Medulla oblongata (tissue), 1 donor: ENCODE results near the gene SIPA1L2.

Source experiments
- DNase-seq: peaks from one replicate; pipeline ENCODE4 v3.0.0-alpha.2; 2015; ENCODE audit errors: extremely low spot score

Gene SIPA1L2

DNA sequence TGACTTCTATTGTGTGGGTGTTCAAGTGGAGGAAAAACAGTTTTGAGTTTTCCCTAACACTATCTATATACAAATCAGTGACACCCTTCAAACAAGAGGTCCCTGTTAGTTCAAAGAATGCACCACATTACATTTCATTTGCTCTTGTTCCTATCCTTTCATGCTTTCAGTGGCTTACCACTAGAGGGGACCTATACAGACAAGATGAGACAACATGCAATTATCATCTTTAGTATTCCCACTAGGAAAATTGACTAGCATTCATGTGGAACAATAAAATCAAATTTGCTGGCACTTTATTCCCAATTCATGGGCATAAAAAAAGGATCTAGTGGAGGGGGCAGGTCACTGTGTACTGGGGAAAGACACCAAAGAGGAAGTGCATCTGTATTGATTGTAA is 13.3 kb upstream of the SIPA1L2 start:
- no peak for DNase-seq

DNA sequence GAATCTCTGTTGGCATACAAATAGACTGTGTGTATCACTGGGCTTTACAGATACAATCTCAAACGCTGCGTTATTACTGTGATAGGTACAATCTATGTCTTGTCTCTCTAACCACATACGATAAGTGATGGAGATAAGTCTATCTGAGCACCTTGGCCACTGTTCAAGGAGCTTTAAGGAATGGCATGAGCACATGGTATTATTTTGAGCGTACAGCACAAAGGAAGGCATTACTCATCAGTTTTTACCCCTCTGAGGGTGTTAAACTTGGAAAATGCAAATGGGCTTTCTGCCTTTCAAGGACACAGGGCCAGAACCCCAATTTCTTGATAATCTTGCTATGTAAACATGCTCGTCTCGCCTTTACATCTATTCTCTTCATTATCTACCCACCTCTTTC is 11.6 kb upstream of the SIPA1L2 start:
- DNase-seq: no peak

DNA sequence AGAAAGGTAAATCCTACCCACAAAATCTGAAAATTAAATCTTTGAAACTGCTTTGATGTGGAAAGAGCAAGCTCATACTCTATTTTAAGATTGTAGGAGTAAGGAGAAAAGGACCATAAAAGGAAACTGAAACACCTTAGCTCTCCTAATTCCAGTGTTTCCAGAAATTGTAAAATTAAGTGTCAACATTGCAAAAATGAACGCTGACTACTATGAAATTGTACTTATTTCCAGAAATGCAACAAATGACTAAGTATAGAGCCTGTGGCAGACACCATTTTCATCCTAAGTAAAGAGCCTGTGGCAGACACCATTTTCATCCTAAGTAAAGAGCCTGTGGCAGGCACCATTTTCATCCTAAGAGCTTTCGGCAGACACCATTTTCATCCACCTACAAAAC is 6.9 kb upstream of the SIPA1L2 start:
- no peak for DNase-seq

DNA sequence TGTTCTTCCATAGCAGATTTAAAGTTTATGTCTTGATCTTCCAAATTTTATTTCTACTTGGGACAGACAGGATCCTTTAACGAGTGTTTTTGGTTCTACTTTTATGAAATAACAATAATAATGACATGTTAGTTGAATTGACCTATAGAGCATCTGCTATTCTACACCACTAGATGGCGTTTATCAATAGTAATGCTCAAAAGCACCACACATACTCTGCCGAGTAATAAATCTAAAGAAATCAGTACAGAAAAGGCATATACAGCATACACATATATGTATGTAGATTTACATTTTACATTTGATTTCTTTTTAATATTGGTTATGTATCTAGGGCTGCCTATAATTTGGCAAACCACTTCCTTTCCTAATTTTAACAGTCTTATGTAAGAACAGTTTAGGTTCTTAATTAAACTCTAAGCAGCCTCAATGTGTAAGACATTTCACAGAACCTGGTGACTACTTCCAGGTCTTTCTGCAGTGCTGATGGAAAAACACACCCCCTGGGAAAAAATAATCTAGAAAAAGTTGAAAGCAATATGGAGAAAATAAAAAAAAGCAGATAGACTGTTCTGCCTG is 5.9 kb upstream of the SIPA1L2 start:
- DNase-seq: peak; percentile 67

DNA sequence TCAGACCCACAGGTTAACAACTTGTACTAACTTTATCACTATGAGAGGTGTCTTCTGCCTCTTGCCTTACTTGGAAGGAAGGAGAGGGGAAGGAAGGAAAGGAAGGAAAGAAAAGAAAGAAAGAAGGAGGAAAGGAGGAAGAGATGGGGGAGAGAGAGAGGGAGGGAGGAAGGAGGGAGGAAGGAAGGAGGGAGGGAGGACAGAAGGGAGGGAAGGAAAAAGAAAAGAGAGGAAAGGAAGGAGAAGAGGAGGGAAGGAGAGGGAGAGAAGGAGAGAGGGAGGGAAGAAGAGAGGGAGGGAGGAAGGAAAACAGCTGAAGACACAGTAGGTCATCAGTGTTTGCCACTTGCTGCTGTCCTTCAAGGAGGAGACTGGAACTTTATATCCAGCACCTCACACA is 5.3 kb upstream of the SIPA1L2 start:
- DNase-seq: no peak

DNA sequence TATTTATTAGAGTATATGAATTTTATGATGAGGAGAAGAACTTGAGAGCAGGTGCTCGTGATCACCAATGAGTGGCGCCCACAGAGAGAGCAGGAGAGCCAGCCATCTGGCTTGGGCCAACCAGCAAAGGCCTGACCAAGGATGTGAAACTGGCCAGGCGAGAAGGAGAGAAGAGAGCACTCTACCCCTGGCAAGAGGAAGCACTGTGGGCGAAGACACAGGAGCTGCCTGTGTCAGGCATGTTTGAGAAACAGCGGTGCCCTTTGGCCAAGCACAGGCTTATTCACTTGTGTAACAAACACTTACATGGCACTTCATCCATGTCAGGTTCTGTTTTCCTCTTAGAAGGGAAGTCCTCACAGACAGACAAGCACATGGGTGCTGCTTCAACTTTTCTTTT is 4.2 kb upstream of the SIPA1L2 start:
- DNase-seq: peak; percentile 81

DNA sequence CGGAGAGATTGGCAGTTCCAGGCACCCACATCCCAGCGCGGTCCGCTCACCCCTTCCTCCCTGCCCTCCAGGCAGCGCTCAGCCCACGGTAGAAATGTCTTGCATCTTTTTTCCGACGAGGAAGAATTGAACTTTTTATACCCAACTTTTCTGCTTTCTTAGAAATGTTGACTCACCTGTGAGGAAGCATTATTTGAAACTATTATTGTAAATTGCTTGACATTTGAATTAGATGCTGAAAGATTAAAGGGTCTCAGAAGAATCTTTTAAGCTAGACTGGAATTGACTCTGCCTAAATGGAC is 912 bp upstream of the SIPA1L2 start:
- no peak for DNase-seq

DNA sequence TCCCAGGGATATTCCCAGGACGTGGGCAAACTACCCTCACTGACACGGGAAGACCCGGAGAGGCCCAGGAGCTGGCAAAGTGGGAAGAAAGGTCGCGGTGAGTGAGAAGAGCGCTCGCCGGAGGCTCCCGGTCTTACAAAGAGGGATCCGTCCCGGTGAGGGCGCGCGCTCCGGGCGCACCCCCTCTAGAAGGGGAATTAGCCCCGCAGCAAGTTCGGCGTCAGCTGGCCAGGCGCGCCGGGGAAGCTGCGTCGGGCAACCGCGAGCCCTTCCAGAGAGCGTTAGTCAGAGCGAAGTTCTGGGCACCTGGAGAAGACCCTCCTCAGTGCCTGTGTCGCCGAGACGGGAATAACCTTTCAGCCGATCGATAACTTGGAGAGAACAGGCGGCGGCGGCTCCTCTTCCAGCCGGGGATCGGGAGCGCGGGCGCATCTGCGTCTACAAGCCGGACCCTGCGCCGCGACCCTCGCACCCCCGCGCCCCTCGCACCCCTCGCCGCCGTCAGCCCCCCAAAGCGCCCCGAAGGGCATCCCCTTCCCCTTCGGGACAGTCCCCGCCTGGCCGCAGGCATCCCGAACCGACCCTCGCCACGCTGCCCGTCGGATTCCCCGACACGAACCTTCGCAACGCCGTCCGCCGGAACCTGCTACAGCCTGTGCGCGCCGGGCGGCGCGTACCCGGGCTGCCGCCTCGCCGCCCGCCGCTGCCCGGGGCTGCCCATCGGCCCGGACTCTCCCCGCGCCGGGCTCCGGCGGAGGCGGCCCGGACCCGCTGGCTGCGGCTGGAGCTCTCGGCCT is 485 bp downstream of the SIPA1L2 start:
- peak; percentile 54 for DNase-seq

DNA sequence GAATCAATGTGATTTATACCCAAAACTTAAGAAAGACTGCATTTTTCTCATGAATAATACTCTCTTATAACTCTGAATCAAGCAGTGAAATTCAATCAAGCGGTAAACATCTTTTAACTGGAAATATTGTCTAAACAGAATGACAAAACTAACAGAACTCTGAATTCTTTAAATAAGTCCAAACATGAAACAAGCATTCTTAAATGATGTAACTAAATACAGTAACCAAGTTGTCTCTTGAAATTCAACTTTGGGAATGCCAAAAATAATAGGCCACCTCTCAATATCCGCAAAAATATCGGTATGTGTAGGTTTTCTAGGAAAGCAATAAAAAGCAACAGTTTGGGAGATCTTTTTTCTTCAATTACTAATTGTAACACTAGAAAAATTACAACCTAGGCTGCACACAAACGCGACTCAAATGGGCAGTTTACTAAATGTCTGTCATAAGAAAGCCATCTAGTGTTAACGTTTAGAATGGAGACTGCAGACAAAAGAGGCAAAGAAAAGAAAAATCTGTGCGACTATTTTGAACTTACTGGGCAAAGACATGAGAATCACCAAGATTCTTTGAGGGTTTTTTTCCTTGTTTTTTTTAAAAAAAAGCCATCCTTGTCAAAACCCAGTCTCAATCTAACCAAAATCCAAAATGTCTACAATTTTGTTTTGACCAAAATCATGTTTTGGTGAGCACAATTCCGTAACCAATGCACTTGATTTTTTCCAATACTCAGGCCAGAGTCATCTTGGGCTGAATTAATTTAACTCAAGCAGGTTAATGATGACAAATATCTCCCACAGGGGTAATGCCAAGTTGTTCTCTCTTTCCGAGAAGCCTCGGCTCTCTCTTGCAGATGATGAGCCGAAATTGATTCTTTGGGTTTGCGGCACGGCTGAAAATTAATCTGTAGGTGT is 1.3 kb downstream of the SIPA1L2 start:
- DNase-seq: peak; percentile 85

DNA sequence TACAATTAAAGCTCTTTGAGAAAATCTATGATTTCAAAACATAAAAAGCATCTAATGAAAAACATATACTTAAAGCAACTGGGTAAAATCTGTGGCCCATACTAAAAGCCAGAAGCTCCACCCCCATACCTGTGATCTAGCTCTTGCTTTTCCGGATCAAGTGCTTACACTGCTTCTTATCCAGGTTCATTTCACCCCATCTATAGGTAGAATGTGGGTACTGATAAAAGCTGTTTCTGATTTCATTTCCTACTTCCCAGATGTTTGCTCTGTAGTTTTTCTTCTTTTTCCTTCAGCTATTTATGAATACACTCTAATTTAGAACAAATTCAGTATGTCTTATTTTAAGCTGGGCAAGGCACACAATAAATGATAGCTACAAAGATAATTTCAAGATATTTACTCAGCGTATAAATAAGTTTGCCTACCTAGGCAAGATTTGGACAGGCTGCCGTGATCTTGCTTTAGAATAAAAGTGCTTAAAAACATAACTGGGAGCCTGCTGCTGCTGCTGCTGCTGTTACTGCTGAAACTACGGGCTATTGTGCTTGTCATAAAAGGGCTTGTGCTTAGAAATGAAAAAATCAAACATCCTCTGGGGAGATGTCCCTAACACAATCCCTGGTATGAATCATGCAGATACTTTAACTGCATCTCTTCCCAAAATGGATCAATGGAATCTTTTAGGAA is 2.1 kb downstream of the SIPA1L2 start:
- peak; percentile 55 for DNase-seq

DNA sequence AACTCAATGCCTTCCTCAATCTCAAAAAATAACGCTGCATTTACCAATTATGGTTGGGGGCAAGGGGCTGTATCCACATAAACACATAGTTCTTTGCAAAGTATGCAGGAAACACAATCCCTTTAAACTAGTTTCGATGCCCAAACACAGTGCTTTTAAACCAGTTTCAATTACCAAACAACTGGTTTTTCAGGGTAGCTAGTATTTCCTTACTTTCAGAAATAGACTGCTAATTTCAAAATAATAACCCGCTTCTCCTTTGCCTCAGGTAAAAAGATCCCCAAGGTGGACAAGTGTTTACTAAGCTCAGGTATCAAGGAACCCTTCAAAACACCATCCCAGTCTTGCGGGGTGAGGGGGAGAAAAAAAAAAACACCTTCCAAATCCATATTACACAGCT is 2.8 kb downstream of the SIPA1L2 start:
- DNase-seq: no peak

DNA sequence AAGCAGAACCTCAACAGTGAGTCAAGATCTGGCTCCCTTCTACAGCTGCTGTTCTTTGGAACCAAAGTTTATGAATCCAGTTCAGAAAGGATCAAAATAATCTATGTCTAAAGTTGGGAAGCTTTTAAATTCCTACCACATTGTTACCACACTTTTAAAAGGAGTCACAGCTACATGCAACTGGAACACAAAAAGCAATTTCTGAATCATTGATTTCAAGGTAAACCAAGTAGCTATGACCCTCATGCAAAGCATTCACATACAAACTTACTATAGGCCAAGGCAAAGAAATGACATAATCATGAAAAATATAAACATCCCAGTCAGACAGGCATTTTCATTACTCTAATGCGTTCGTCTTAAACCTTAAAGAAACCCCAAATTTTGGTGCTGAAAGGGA is 3.5 kb downstream of the SIPA1L2 start:
- DNase-seq: no peak

DNA sequence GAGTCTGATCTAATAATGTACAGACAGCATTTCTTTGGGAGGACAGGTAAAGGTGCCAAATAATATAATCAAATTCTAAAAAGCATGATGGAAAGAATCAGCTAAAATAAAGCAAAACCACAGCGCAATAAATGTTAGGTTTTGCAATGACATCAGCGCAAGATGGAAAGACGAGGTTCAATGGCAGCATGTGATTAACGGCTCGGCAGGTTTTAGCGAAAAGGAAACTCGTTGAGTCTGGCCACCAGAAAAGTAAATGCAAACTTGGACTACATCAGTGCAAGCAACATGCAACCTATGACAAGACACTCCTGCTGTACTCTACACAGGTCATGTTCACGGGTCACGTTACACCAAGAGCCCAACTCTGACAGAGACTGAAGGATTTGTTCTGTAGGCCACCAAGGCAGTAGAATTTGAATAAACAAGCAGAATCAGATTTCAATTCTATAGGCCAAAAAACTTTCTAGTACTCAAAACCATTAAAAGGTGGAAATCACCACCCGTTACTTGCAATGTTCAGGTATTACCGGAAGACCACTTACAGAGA is 4.5 kb downstream of the SIPA1L2 start:
- DNase-seq: no peak

DNA sequence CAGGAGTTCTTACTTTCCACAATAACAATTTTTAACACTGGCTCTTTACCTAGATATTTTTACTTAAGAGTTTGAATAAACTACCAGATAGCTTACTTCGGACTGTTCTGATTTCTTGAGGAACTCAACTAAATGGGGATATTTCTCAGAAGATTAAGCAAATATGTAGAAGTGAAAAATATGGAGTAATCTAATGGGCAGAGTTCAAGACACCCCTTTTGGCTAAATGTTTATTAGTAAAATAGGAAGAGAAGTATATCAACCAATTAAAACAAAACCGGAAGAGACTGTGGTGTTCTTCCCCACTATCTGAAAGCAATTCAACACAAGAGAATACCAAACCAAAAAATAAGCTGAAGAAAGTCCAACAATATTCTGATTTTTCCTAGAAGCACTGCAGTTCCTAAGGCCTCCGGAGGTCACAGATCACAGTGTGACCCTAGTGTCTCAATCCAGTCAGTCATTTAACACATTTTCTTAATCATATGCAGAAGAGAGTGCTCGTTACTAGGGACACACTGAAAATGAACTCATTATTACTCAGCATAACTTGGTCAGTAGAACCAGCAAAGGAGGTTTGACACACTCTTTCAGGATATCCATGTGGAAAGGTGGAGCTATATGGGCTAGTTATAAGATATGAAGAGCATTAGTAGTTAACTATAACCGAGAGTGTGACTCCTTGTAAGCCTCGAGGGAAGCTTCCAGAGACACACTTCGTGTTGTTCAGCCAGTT is 5.2 kb downstream of the SIPA1L2 start:
- no peak for DNase-seq

DNA sequence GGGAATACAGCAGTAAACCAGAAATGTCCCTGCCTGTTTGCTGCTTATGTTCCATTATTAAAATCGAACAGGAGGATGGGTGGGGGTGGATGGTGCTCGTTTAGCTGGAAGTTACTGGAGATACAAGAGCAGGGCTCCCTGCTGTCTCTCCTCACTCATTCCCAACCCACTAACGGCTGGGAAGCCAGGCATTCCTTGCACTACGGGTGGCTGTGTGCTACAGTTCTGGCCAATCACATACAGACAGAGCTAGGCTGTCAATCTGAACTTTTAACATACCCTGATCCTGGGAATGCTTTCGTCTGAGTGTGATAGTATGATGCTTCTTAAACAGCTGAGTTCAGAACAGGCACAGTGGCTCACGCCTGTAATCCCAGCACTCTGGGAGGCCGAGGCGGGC is 7.0 kb downstream of the SIPA1L2 start:
- no peak for DNase-seq

DNA sequence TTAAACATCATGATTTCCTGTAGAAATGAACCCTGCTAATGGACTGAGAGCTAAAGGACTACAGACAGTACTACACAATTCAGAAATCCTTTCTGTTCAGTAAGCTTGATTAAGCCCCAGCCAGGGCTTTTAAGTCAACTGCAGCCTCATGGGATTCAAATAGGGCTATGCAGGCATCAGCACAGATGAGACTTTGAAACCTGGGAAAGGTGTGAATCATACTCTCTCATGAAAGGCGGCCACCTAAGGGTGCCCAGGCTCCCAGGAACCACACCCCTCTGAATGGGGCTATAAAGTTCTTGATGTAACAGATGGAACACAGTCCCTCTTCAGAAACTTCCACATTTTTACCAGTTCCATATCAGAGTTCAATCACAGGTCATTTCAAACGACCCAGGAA is 7.6 kb downstream of the SIPA1L2 start:
- no peak for DNase-seq

DNA sequence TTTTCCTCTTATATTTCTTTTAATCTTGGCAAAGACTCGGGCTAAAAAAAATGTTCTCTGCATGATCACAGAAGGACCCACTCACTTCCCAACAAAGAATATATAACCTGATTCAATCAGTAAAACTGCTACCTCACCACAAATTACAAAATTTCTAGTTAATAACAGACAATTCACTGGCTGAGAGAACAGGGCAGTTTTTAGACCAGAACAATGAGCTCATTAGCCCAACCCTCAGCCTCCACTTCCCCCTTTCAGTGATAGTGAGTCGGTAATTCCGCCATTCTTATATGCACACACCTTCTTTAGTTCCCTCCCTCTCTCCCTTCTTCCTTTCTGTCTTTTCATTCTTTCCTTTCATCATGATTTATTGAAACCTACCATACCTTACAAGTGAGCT is 8.9 kb downstream of the SIPA1L2 start:
- peak; percentile 48 for DNase-seq

DNA sequence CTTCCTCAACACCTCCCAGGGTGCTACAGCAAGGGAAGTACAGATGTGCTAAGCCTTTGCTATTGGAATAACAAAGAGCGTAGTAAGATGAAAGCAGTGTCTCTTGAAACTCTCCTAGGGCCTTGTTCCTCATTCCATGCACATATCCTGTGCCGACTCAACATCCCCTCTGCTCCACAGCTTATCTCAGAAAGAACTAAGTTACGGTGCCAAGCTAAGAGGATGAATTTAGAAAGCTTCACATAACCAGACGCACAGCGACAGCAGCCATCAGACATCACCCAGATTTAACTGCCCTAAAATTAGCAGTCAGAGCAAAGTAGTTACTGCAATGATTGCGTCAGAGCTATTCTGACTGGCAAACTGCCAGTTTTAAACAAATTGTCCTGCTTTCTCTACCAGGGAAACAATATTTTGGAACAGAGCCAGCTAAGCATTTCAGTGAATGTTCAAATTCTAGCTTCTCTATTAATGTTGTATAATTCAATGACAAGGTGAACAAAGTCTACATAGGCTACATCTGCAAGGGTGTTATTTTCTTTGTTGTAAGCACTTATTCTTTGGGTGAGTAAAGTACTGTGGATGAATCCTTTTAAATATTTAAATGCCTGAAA is 9.5 kb downstream of the SIPA1L2 start:
- DNase-seq: peak; percentile 84

DNA sequence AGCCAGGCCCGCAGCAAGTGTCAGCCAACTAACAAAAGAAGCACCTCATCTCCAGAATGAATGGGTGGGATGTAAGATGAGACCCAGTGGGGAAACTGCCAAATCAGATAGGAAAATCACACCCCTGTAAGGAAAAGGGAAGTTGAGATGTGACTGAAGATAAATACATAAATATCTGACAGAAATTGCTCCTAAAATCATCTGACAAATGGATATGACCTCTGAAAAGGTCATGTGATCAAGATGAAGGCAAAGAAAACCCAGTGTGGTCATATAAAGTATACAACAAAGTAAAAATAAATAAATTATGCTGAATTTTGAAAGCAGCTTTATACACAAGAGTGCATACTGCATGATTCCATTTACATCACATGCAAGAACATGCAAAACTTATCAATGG is 12.7 kb downstream of the SIPA1L2 start:
- no peak for DNase-seq

DNA sequence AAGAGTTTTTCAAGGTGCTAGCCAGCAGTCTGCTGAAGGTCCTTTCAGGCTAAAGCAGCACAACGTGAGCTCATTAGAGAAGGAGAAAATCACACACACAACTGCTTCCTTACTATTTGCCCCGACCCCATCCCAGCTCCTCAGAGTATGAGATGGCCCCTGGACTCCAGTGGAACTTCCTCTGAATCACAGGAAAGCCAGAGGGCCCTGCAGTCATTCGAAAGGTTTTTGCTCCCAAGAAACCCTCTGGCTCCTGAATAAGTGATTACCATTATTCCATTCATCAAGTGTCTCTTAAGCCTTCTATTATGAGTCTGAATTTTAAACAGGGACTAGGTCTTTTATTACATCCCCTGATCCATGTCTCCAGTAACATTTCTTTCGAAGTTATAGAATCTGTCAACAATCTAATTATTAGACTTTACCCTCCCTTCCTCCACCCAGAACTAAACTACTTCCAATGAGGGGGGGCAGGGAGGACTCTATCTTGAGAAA is 14.6 kb downstream of the SIPA1L2 start:
- DNase-seq: no peak

DNA sequence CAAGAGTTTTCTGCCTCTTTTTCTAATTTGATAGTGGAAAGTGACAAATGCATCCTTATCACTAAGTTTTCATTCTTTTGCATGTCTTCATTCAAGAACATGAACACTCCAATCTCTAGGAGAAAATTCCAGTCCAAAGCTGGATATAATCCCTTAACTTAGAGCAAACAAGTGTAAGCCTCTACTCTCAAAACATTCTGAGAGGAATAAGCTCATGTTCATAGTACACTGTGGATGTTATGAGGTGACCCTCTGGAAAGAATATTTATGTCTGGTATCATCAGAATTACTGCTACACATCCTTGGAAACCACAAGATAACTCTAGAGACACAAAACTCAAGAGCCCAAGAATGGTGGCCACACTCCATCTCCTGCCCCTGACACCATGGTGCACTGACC is 15.1 kb downstream of the SIPA1L2 start:
- DNase-seq: no peak
